MM.1S (cell line): ENCODE measurements around the gene PGS1.

ENCODE experiments used
- EZH2 ChIP-seq: fragments of 300-600 bp; sonication (generic); optimal IDR thresholded peaks from 2 replicates; pipeline ENCODE3; 2017; ENCODE audit warnings: low read depth, mild to moderate bottlenecking, antibody characterized with exemption, low read length, mixed read lengths
- TF ChIP-seq, protein P1 (sequence below): fragments of 300-600 bp; sonication (generic); IDR thresholded peaks from 2 replicates; pipeline ENCODE4 v1.5.1; 2016; ENCODE audit warnings: antibody characterized with exemption, low read length, mixed read lengths

- TF ChIP-seq EZH2: no peak
- TF ChIP-seq, protein P1, sequence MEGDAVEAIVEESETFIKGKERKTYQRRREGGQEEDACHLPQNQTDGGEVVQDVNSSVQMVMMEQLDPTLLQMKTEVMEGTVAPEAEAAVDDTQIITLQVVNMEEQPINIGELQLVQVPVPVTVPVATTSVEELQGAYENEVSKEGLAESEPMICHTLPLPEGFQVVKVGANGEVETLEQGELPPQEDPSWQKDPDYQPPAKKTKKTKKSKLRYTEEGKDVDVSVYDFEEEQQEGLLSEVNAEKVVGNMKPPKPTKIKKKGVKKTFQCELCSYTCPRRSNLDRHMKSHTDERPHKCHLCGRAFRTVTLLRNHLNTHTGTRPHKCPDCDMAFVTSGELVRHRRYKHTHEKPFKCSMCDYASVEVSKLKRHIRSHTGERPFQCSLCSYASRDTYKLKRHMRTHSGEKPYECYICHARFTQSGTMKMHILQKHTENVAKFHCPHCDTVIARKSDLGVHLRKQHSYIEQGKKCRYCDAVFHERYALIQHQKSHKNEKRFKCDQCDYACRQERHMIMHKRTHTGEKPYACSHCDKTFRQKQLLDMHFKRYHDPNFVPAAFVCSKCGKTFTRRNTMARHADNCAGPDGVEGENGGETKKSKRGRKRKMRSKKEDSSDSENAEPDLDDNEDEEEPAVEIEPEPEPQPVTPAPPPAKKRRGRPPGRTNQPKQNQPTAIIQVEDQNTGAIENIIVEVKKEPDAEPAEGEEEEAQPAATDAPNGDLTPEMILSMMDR: no peak
Observed at GRCh38 chr17:78335209-78335608, 43.2 kb upstream of the PGS1 start.
